Measurements from ENCODE around the gene MTTP.

MTTP gene

GRCh38 chr4:99593781-99594641, 19.4 kb downstream of the MTTP start:
- no peak for DNase-seq (ENCODE audit: low read depth in 2 of 2)

GRCh38 chr4:99594818-99595217, 20.2 kb downstream of the MTTP start:
- no peak for DNase-seq (ENCODE audit: low read depth in 2 of 2)

GRCh38 chr4:99606716-99607115, 32.1 kb downstream of the MTTP start:
- DNase-seq (ENCODE audit: low read depth in 2 of 2) = no peak

- no peak for DNase-seq (ENCODE audit: low read depth in 2 of 2)
These were observed 33.8 kb downstream of the MTTP start for GRCh38 chr4:99608417-99608816.

- DNase-seq (ENCODE audit: low read depth in 2 of 2) = no peak
These were observed 36.1 kb downstream of the MTTP start for GRCh38 chr4:99610605-99611175.

- no peak for DNase-seq (ENCODE audit: low read depth in 2 of 2)
These were observed 37.7 kb downstream of the MTTP start for GRCh38 chr4:99612281-99612680.

- DNase-seq (ENCODE audit: low read depth in 2 of 2) = no peak
These were observed 38.1 kb downstream of the MTTP start for GRCh38 chr4:99612704-99613103.

GRCh38 chr4:99614491-99614890, 39.9 kb downstream of the MTTP start:
- no peak for DNase-seq (ENCODE audit: low read depth in 2 of 2)

GRCh38 chr4:99615170-99615820, 40.7 kb downstream of the MTTP start:
- no peak for DNase-seq (ENCODE audit: low read depth in 2 of 2)

GRCh38 chr4:99617374-99617773, 42.8 kb downstream of the MTTP start:
- DNase-seq (ENCODE audit: low read depth in 2 of 2) = no peak

- no peak for DNase-seq (ENCODE audit: low read depth in 2 of 2)
These were observed 47.7 kb downstream of the MTTP start for GRCh38 chr4:99622341-99622740.

GRCh38 chr4:99624141-99624719, 49.6 kb downstream of the MTTP start:
- no peak for DNase-seq (ENCODE audit: low read depth in 2 of 2)

GRCh38 chr4:99625369-99625768, 50.7 kb downstream of the MTTP start:
- no peak for DNase-seq (ENCODE audit: low read depth in 2 of 2)

- no peak for DNase-seq (ENCODE audit: low read depth in 2 of 2)
These were observed 53.4 kb downstream of the MTTP start for GRCh38 chr4:99628040-99628439.

- DNase-seq (ENCODE audit: low read depth in 2 of 2) = no peak
These were observed 55.4 kb downstream of the MTTP start for GRCh38 chr4:99629962-99630554.

GRCh38 chr4:99630857-99631360, 56.3 kb downstream of the MTTP start:
- DNase-seq (ENCODE audit: low read depth in 2 of 2) = no peak

- no peak for DNase-seq (ENCODE audit: low read depth in 2 of 2)
These were observed 59.1 kb downstream of the MTTP start for GRCh38 chr4:99633772-99634171.

- no peak for DNase-seq (ENCODE audit: low read depth in 2 of 2)
These were observed 60.2 kb downstream of the MTTP start for GRCh38 chr4:99634742-99635360.

- no peak for DNase-seq (ENCODE audit: low read depth in 2 of 2)
These were observed 61.0 kb downstream of the MTTP start for GRCh38 chr4:99635601-99636000.

GRCh38 chr4:99636422-99636821, 61.8 kb downstream of the MTTP start:
- no peak for DNase-seq (ENCODE audit: low read depth in 2 of 2)

- no peak for DNase-seq (ENCODE audit: low read depth in 2 of 2)
These were observed 62.5 kb downstream of the MTTP start for GRCh38 chr4:99637174-99637573.

- DNase-seq (ENCODE audit: low read depth in 2 of 2) = no peak
These were observed 66.1 kb downstream of the MTTP start for GRCh38 chr4:99640676-99641075.
